MM.1S (cell line): ENCODE results near the gene MMP25.

ENCODE experiments used
- DNase-seq: peaks from one replicate; pipeline ENCODE4 v3.0.0-alpha.2; 2015
- H2AFZ ChIP-seq: fragments of 300-600 bp; sonication (generic); 2 replicates; pipeline ENCODE4 v1.6.0; 2016; ENCODE audit warnings: antibody characterized with exemption, low read length
- H3F3A ChIP-seq: fragments of 300-600 bp; sonication (generic); 2 replicates; pipeline ENCODE4 v1.6.1; 2016; ENCODE audit warnings: mild to moderate bottlenecking, antibody characterized with exemption, low read length, moderate library complexity, mixed read lengths; ENCODE audit not compliant: insufficient read depth
- H3K27ac ChIP-seq: fragments of 300-600 bp; sonication (generic); 2 replicates; pipeline ENCODE4 v1.5.1; 2016; ENCODE audit warnings: mild to moderate bottlenecking, low read length
- H3K27me3 ChIP-seq: fragments of 300-600 bp; sonication (generic); replicated peaks from 2 replicates; pipeline ENCODE4 v1.6.0; 2016; ENCODE audit warnings: low read length; ENCODE audit not compliant: insufficient read depth
- H3K36me3 ChIP-seq: fragments of 300-600 bp; sonication (generic); replicated peaks from 2 replicates; pipeline ENCODE4 v1.6.1; 2016; ENCODE audit warnings: mild to moderate bottlenecking, low read length, mixed read lengths; ENCODE audit not compliant: insufficient read depth
- H3K4me1 ChIP-seq: fragments of 300-600 bp; sonication (generic); 2 replicates; pipeline ENCODE4 v1.6.1; 2016; ENCODE audit warnings: low read length, mixed read lengths
- H3K4me2 ChIP-seq: fragments of 300-600 bp; sonication (generic); 2 replicates; pipeline ENCODE4 v1.6.0; 2016; ENCODE audit warnings: low read depth, low read length
- H3K4me3 ChIP-seq: fragments of 300-600 bp; sonication (generic); 2 replicates; pipeline ENCODE4 v1.5.1; 2016; ENCODE audit warnings: low read length, mixed read lengths
- H3K79me2 ChIP-seq: fragments of 300-600 bp; sonication (generic); 2 replicates; pipeline ENCODE4 v1.6.1; 2016; ENCODE audit warnings: mixed run types, low read length, mixed read lengths
- H3K9ac ChIP-seq: fragments of 300-600 bp; sonication (generic); 2 replicates; pipeline ENCODE4 v1.6.1; 2016; ENCODE audit warnings: low read length, mixed read lengths
- H3K9me2 ChIP-seq: fragments of 300-600 bp; sonication (generic); replicated peaks from 2 replicates; pipeline ENCODE4 v1.6.1; 2016; ENCODE audit warnings: mild to moderate bottlenecking, low read length, mixed read lengths; ENCODE audit not compliant: insufficient read depth
- H3K9me3 ChIP-seq: fragments of 300-600 bp; sonication (generic); replicated peaks from 2 replicates; pipeline ENCODE4 v1.6.1; 2016; ENCODE audit warnings: mild to moderate bottlenecking, low read length, mixed read lengths; ENCODE audit not compliant: insufficient read depth
- H4K20me1 ChIP-seq: fragments of 300-600 bp; sonication (generic); 2 replicates; pipeline ENCODE4 v1.6.1; 2016; ENCODE audit warnings: mild to moderate bottlenecking, low read length, moderate library complexity, mixed read lengths; ENCODE audit not compliant: insufficient read depth
- EZH2 ChIP-seq: fragments of 300-600 bp; sonication (generic); optimal IDR thresholded peaks from 2 replicates; pipeline ENCODE3; 2017; ENCODE audit warnings: low read depth, mild to moderate bottlenecking, antibody characterized with exemption, low read length, mixed read lengths
- EZH2phosphoT487 ChIP-seq: fragments of 300-600 bp; sonication (generic); IDR thresholded peaks from 2 replicates; pipeline ENCODE4 v1.6.1; 2018; ENCODE audit warnings: antibody characterized with exemption, low read length
- TF ChIP-seq, protein P1 (sequence below): fragments of 300-600 bp; sonication (generic); IDR thresholded peaks from 2 replicates; pipeline ENCODE4 v1.5.1; 2016; ENCODE audit warnings: antibody characterized with exemption, low read length, mixed read lengths

The MMP25 gene

DNA sequence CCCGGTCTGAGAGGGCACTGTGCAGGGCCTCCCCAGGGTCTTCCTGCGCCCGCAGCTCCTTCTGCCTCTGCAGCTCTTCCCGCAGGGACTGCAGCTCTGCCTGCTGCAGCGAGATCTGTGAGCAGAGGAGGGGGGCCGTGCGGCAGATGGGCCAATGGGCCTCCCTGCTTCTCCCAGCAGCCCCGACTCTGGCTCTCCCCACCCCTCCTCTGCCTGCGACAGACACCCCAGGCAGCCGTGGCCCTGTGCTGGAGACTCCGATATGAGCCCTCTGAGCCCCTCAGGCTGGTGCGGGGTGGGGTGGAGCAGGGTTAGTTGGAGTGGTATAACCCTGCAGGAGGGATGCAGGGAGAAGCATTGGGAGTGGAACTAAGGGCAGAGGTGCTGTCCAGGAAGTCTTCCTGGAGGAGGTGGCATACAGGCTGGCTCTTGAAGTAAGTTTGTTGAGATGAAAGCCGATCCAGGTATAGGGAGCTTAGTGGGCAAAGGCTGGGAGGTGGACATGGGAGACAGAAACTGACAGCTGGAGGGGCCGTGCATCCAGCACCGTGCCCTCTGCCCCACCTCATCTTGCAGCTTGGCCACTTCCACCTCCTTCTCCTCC lies 17.5 kb upstream of the MMP25 start:
- Histone ChIP-seq H3K79me2 (no peaks in the 10 kb centered on the region), H2AFZ (no peak overlapping the region), H3K9me2 (no peaks in the 10 kb centered on the region), H3K4me2 (no peak overlapping the region), H3K9me3 (no peaks in the 10 kb centered on the region), H3K27ac (no peak overlapping the region), H3K9ac (no peak overlapping the region), H4K20me1 (no peaks in the 10 kb centered on the region), H3K36me3 (no peaks in the 10 kb centered on the region), H3K4me1 (peaks cover 4% of the 10 kb centered on the region), H3K4me3 (no peak overlapping the region), H3F3A (0 out of 2 replicates have a peak, but pooled peaks cover 6% of the 10 kb centered on the region), H3K27me3 (peaks cover 58% of the 10 kb centered on the region)
- DNase-seq, result no peak
- TF ChIP-seq EZH2phosphoT487 (no peak), EZH2 (no peak)
- TF ChIP-seq, protein P1, sequence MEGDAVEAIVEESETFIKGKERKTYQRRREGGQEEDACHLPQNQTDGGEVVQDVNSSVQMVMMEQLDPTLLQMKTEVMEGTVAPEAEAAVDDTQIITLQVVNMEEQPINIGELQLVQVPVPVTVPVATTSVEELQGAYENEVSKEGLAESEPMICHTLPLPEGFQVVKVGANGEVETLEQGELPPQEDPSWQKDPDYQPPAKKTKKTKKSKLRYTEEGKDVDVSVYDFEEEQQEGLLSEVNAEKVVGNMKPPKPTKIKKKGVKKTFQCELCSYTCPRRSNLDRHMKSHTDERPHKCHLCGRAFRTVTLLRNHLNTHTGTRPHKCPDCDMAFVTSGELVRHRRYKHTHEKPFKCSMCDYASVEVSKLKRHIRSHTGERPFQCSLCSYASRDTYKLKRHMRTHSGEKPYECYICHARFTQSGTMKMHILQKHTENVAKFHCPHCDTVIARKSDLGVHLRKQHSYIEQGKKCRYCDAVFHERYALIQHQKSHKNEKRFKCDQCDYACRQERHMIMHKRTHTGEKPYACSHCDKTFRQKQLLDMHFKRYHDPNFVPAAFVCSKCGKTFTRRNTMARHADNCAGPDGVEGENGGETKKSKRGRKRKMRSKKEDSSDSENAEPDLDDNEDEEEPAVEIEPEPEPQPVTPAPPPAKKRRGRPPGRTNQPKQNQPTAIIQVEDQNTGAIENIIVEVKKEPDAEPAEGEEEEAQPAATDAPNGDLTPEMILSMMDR, result no peak

DNA sequence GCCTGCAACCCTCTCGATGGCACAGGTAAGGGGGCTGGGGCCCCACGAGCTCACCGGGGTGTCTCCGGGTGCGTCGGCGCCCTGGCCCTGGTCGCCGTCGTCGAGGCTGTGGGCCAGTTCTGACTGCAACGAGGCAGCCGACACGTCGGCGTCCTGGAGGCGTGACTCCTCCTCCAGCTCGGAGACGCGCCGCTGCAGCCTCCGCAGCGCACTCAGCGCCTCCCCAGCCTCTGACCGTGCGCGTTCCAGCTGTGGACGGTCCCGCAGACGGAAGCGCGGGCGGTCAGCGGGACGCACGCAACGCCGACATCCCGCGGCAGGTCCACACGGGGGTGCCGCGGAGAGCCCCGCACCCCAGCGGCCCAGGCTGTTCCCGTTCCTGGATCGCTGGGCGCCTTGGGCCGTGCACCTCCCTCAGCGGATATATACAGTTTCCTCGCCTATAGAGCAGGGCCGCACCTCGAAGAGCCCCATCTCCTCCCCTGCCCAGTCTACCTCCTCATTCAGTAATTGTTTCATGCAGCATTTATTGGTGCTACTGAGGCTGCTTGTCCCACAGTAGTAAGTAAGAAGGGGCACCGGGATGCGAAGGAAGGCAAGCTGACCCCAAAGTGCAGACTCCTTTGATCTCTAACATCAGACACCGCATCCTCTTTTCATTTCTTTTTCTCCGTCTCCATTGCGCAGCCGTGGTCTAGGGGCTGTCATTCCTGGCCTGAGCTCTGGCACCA lies 16.7 kb upstream of the MMP25 start:
- Histone ChIP-seq H3K36me3 (no peaks in the 10 kb centered on the region), H3K9me3 (no peaks in the 10 kb centered on the region), H4K20me1 (no peaks in the 10 kb centered on the region), H3K79me2 (no peaks in the 10 kb centered on the region), H3F3A (0 out of 2 replicates have a peak, but pooled peaks cover 6% of the 10 kb centered on the region), H3K4me1 (peaks cover 4% of the 10 kb centered on the region), H3K27me3 (peaks cover 67% of the 10 kb centered on the region), H3K27ac (no peak overlapping the region), H3K9me2 (no peaks in the 10 kb centered on the region), H3K4me3 (no peak overlapping the region), H3K4me2 (no peak overlapping the region), H2AFZ (no peak overlapping the region), H3K9ac (no peak overlapping the region)
- TF ChIP-seq EZH2 (no peak), EZH2phosphoT487 (no peak)
- TF ChIP-seq, protein P1, result no peak
- DNase-seq, result no peak

DNA sequence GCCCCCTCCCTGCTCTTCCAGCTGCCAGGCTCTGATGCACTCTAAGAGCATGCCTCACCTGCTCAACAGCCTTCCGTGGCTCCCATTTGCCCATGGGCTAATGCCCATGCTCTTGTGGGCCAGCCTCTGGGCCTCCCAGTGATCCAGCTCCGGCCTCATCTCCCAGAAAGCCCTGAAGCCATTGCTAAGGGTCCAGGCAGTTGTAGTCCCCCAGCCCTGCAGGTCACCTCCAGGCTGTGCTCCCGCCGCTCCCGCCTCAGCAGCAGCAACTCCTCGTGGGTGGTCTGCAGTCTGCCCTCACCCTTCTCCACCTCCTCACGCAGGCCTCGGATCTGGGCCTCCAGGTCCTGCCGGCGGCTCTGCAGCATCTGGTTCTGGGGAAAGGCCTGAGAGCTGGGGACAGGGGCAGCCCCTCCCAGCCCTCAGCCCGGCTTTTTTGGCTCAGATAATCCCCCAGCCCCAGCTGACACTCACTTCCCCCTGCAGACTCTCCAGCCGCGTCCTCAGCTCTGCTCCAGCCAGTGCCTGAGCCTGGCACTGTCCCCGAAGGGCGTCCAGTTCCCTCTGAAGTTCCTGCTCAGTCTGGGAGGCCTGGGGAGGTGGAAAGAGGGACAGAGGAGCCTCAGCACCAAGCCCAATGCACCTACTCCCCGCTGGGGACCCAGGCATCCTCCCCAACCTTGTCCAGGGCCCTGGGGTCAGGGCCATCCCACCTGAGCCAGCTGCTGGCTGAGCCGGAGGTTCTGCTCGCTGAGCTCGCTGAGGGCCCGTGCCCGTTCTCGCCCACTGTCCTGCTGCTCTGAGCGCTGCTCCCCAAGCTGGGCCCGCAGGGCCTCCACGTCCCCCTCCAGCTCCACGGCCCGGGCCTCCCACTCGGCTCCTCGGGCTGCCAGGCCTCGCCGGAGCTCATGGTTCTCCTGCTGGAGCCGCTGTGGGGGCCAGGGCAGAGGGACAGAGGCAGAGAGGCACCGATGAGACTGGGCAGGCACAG lies 15.8 kb upstream of the MMP25 start:
- Histone ChIP-seq H3K9ac (no peak overlapping the region), H3K4me1 (peaks cover 4% of the 10 kb centered on the region), H3K4me3 (no peak overlapping the region), H2AFZ (no peak overlapping the region), H4K20me1 (no peaks in the 10 kb centered on the region), H3K27ac (no peak overlapping the region), H3K36me3 (no peaks in the 10 kb centered on the region), H3K9me3 (no peaks in the 10 kb centered on the region), H3F3A (0 out of 2 replicates have a peak, but pooled peaks cover 6% of the 10 kb centered on the region), H3K9me2 (no peaks in the 10 kb centered on the region), H3K27me3 (peaks cover 74% of the 10 kb centered on the region), H3K79me2 (no peaks in the 10 kb centered on the region), H3K4me2 (no peak overlapping the region)
- TF ChIP-seq EZH2phosphoT487 (no peak), EZH2 (no peak)
- TF ChIP-seq, protein P1, result no peak
- no peak for DNase-seq
